A549 (cell line): ENCODE measurements around the gene DCUN1D5. TPM values are rescaled to one million over a fixed set of nuclear protein-coding genes. Genes with fewer than 3 reads are reported as not detected.

Experiments
- ATAC-seq, 2 experiments: fragments of 200-7000 bp in 1 of 2; fragments of >200 bp in 1 of 2; cut with Nextera tagmentation in 1 of 2; cut with Tn5 transposase in 1 of 2; 3 replicates each; pipeline versions ENCODE4 v1.8.0 to v1.9.1; 2018 to 2020; ENCODE audit warnings: mild to moderate bottlenecking in 1 of 2, moderate library complexity in 1 of 2
- CTCF ChIA-PET: fragments of 300-600 bp; sonication (Branson Sonifier 250); formaldehyde crosslinking; extraction: SDS; loops from one replicate; lab custom pipeline; 2021; ENCODE audit warnings: antibody characterized with exemption, inconsistent platforms; lab: Yijun Ruan, JAX
- POLR2A ChIA-PET: fragments of 350-600 bp; formaldehyde crosslinking; extraction: SDS; loops from one replicate; lab custom pipeline; 2021; ENCODE audit warnings: antibody characterized with exemption, inconsistent platforms; lab: Yijun Ruan, JAX
- DNase-seq, 2 experiments: peaks; one replicate each; pipeline versions ENCODE4 v3.0.0 to v3.0.0-alpha.2; 2011 to 2016; ENCODE audit warnings: low read depth in 1 of 2, low spot score in 1 of 2
- FAIRE-seq: peaks from 2 replicates; lab custom pipeline; 2011; peaks lifted over from hg19 to GRCh38; lab: Jason Lieb, UNC
- H3K27ac ChIP-seq, 2 experiments: fragments of >200 bp; sonication (Bioruptor Twin); formaldehyde crosslinking; 3 replicates each; pipeline ENCODE4 v1.5.1; 2016 to 2017
- H3K4me1 ChIP-seq: fragments of >200 bp; sonication (Bioruptor Twin); formaldehyde crosslinking; 3 replicates; pipeline ENCODE4 v1.6.1; 2016
- H3K4me2 ChIP-seq: fragments of >200 bp; sonication (Bioruptor Twin); formaldehyde crosslinking; 3 replicates; pipeline ENCODE4 v1.6.1; 2016
- H3K4me3 ChIP-seq: fragments of >200 bp; sonication (Bioruptor Twin); formaldehyde crosslinking; 3 replicates; pipeline ENCODE4 v1.5.1; 2016
- H3K9me3 ChIP-seq: fragments of >200 bp; sonication (Bioruptor Twin); formaldehyde crosslinking; 3 replicates; pipeline ENCODE4 v1.6.1; 2016
- ATOH8 ChIP-seq: fragments of 250-450 bp; sonication (Bioruptor Pico); IDR thresholded peaks from 2 replicates; pipeline ENCODE4 v1.5.0; 2020; ENCODE audit warnings: low read depth, mild to moderate bottlenecking, moderate library complexity
- BHLHE40 ChIP-seq: IDR thresholded peaks from 2 replicates; pipeline ENCODE4 v1.6.1; 2012; ENCODE audit warnings: low read depth, low read length, inconsistent platforms
- CBX2 ChIP-seq: fragments of 200-600 bp; sonication (generic); IDR thresholded peaks from 2 replicates; pipeline ENCODE4 v1.6.1; 2016; ENCODE audit warnings: low read depth, mild to moderate bottlenecking, borderline replicate concordance
- CBX8 ChIP-seq: fragments of 200-600 bp; sonication (generic); IDR thresholded peaks from 2 replicates; pipeline ENCODE4 v1.6.1; 2016
- CHD2 ChIP-seq: fragments of 150-350 bp; IDR thresholded peaks from 2 replicates; pipeline ENCODE4 v1.6.1; 2014; ENCODE audit warnings: low read length; ENCODE audit not compliant: partially characterized antibody
- CTCF ChIP-seq: fragments of >200 bp; sonication (Bioruptor Twin); formaldehyde crosslinking; IDR thresholded peaks from 3 replicates; pipeline ENCODE4 v1.5.1; 2016
- EP300 ChIP-seq, 2 experiments: fragments of >200 bp; sonication (Bioruptor Twin); formaldehyde crosslinking; IDR thresholded peaks; 2 replicates in 1 of 2; 3 replicates in 1 of 2; pipeline ENCODE4 v1.6.1; 2016 to 2017
- FOSL2 ChIP-seq, 2 experiments: fragments of 450-650 bp in 1 of 2; fragments of >200 bp in 1 of 2; sonication (Bioruptor Twin) in 1 of 2; formaldehyde crosslinking; IDR thresholded peaks; 2 replicates each; pipeline versions ENCODE4 v1.5.0 to v1.6.1; 2016 to 2020; ENCODE audit warnings: mild to moderate bottlenecking in 1 of 2, moderate library complexity in 1 of 2
- FOXS1 ChIP-seq: fragments of 250-450 bp; sonication (Bioruptor Pico); IDR thresholded peaks from 2 replicates; pipeline ENCODE4 v1.5.0; 2020; ENCODE audit warnings: mild to moderate bottlenecking, moderate library complexity
- HMGXB4 ChIP-seq: fragments of 250-450 bp; sonication (Bioruptor Pico); IDR thresholded peaks from 2 replicates; pipeline ENCODE4 v1.5.0; 2021; ENCODE audit warnings: mild to moderate bottlenecking, moderate library complexity, borderline replicate concordance
- JUNB ChIP-seq: fragments of >200 bp; sonication (Bioruptor Twin); formaldehyde crosslinking; IDR thresholded peaks from 2 replicates; pipeline ENCODE4 v1.6.1; 2016
- KDM5A ChIP-seq: fragments of 200-600 bp; sonication (generic); IDR thresholded peaks from 2 replicates; pipeline ENCODE4 v1.6.1; 2016; ENCODE audit warnings: antibody characterized with exemption, mild to moderate bottlenecking
- MAFK ChIP-seq: fragments of 450-650 bp; IDR thresholded peaks from 2 replicates; pipeline ENCODE4 v1.6.1; 2014; ENCODE audit not compliant: partially characterized antibody
- NPAS2 ChIP-seq: fragments of 250-450 bp; sonication (Bioruptor Pico); IDR thresholded peaks from 2 replicates; pipeline ENCODE4 v1.8.0; 2022; ENCODE audit warnings: mild to moderate bottlenecking, moderate library complexity, borderline replicate concordance
- NR3C1 ChIP-seq: fragments of >200 bp; sonication (Bioruptor Twin); formaldehyde crosslinking; IDR thresholded peaks from 3 replicates; pipeline ENCODE4 v1.6.1; 2017
- RAD21 ChIP-seq, 2 experiments: fragments of >200 bp in 1 of 2; sonication (Bioruptor Twin) in 1 of 2; formaldehyde crosslinking in 1 of 2; IDR thresholded peaks in 1 of 2; conservative IDR thresholded peaks in 1 of 2; 2 replicates in 1 of 2; 3 replicates in 1 of 2; pipeline ENCODE4 v1.6.1; 2012 to 2018; ENCODE audit warnings: inconsistent platforms in 1 of 2
- RARB ChIP-seq: fragments of 250-450 bp; sonication (Bioruptor Pico); IDR thresholded peaks from 2 replicates; pipeline ENCODE4 v1.8.0; 2021; ENCODE audit warnings: mild to moderate bottlenecking, moderate library complexity
- SMC3 ChIP-seq: fragments of >200 bp; sonication (Bioruptor Twin); formaldehyde crosslinking; IDR thresholded peaks from 3 replicates; pipeline ENCODE4 v1.6.1; 2018; ENCODE audit warnings: inconsistent platforms
- TFCP2L1 ChIP-seq: fragments of 250-450 bp; sonication (Bioruptor Pico); IDR thresholded peaks from 2 replicates; pipeline ENCODE4 v1.5.0; 2021; ENCODE audit warnings: mild to moderate bottlenecking
- WGBS: methylation state at CpG from one replicate; pipeline ENCODE4 v1.1.6; 2017; ENCODE audit errors: missing lambda C conversion rate; 5-methylcytosine and 5-hydroxymethylcytosine counted together
- polyA plus RNA-seq, 4 experiments: library from polyadenylated mRNA; depleted of rRNA in 3 of 4; stranded (reverse); fragments of >200 nt; fragmentation: RNase III in 1 of 4; extraction: RNeasy Plus Mini Kit Qiagen cat#74134 plus additional on column Dnase treatment in 1 of 4; gene quantifications; 2 replicates in 3 of 4; 3 replicates in 1 of 4; pipeline ENCODE4 v1.2.3, GENCODE V29; 2011 to 2017

The DCUN1D5 gene
- polyA plus RNA-seq, 2 of the 4 experiments (the other 2 are of a cell fraction): 48.9 to 78.0 TPM

- H3K27ac ChIP-seq: no peak overlapping the region
- POLR2A ChIA-PET: no interaction called here
- 85% methylated on average over 1 of the region's 1 CpG for WGBS
These were observed 6.1 kb downstream of the DCUN1D5 start for GRCh38 chr11:103085758-103086365.

GRCh38 chr11:103079833-103080232, 12.1 kb downstream of the DCUN1D5 start:
- peaks cover 8% of the 10 kb centered on the region; the same call in 2 of the 3 replicates for H3K4me1 ChIP-seq
- DNase-seq (no peak), ATAC-seq (no peak), FAIRE-seq (no peak)
- CTCF ChIA-PET: no interaction called here
- no peak overlapping the region for H3K4me3 ChIP-seq
- H3K4me2 ChIP-seq: no peak overlapping the region
- H3K27ac ChIP-seq: no peak overlapping the region
- H3K9me3 ChIP-seq: no peaks in the 10 kb centered on the region
- WGBS: 20% methylated on average over 1 of the region's 1 CpG
- POLR2A ChIA-PET: no interaction called here
- TF ChIP-seq FOSL2 (IDR thresholded peaks at IDR 0.05): no peak
- TF ChIP-seq FOSL2 (CRISPR knock-in tag; IDR thresholded peaks at IDR 0.05): 0 out of 2 replicates have a peak, but pooled peaks have one; percentile 26
- no peak for TF ChIP-seq CBX8

More at GRCh38 chr11:103085758-103086365, 6.1 kb downstream of the DCUN1D5 start:
- Histone ChIP-seq H3K4me1 (peaks cover 15% of the 10 kb centered on the region; the same call in 2 of the 3 replicates), H3K4me3 (no peak overlapping the region), H3K9me3 (no peaks in the 10 kb centered on the region), H3K4me2 (no peak overlapping the region)
- FAIRE-seq (no peak), DNase-seq (no peak), ATAC-seq (no peak)
- CTCF ChIA-PET: interaction anchor here (2.0 kb wide), 1 partner anchor 23 kb away, joined by 5 read pairs; the partner anchor contains the start of gene DYNC2H1
- TF ChIP-seq ATOH8: no peak
- no peak for TF ChIP-seq HMGXB4 (CRISPR knock-in tag)
- no peak for TF ChIP-seq FOXS1 (CRISPR knock-in tag)
- TF ChIP-seq KDM5A: no peak
- no peak for TF ChIP-seq TFCP2L1
- no peak for TF ChIP-seq CBX8
- no peak for TF ChIP-seq BHLHE40
- TF ChIP-seq CHD2: no peak
- no peak for TF ChIP-seq NR3C1
- TF ChIP-seq FOSL2 (IDR thresholded peaks at IDR 0.05): no peak
- no peak for TF ChIP-seq FOSL2 (CRISPR knock-in tag; IDR thresholded peaks at IDR 0.05)
- TF ChIP-seq SMC3: no peak
- TF ChIP-seq MAFK: no peak
- no peak for TF ChIP-seq CTCF
- TF ChIP-seq RARB (CRISPR knock-in tag): no peak
- TF ChIP-seq NPAS2 (CRISPR knock-in tag): no peak
- no peak for TF ChIP-seq CBX2
- no peak for TF ChIP-seq EP300 (IDR thresholded peaks at IDR 0.05)
- TF ChIP-seq JUNB: no peak
- no peak for TF ChIP-seq RAD21 (conservative IDR thresholded peaks at IDR 0.05 in 1 of 2, IDR thresholded peaks at IDR 0.05 in 1 of 2)

GRCh38 chr11:103078710-103079109, 13.2 kb downstream of the DCUN1D5 start:
- no peak for TF ChIP-seq JUNB
- TF ChIP-seq, all 56 proteins: peak for 0
- no peak for FAIRE-seq
- CTCF ChIA-PET: no interaction called here

More at GRCh38 chr11:103078710-103079109, 13.2 kb downstream of the DCUN1D5 start:
- Histone ChIP-seq H3K4me2 (no peak overlapping the region), H3K4me3 (no peak overlapping the region), H3K4me1 (peaks cover 8% of the 10 kb centered on the region; the same call in 2 of the 3 replicates), H3K27ac (no peak overlapping the region), H3K9me3 (no peaks in the 10 kb centered on the region)
- 98% methylated on average over 5 of the region's 5 CpGs for WGBS
- no peak for ATAC-seq
- POLR2A ChIA-PET: no interaction called here
- no peak for DNase-seq
